T-helper 1 cell treated with Interleukin-12 subunit alpha and Interleukin-12 subunit beta and Interleukin-4 antibody, amounts not matched to agents 30 ng/mL and 1 ng/mL, for 36 hours (primary cell): Measurements from ENCODE around the gene ELOB. TPM values are rescaled to one million over a fixed set of nuclear protein-coding genes. Genes with fewer than 3 reads are reported as not detected.

Source experiments
- intact Hi-C: fragments of 100-400 bp; cut with micrococcal nuclease; formaldehyde crosslinking; loops from one replicate; pipeline ENCODE4 v1.15.1; 2024
- total RNA-seq: library from RNA; stranded (reverse); gene quantifications from 2 replicates; pipeline ENCODE4 v1.2.3, GENCODE V29; 2022

The ELOB gene
- total RNA-seq, 1 donor from 2014 or later, result 264 TPM

GRCh38 chr16:2811703-2812471 is 34.8 kb upstream of the ELOB start:
- intact Hi-C loops, result no loop called here

- intact Hi-C loops, result no loop called here
These were observed 33.6 kb upstream of the ELOB start for GRCh38 chr16:2810651-2811050.

DNA sequence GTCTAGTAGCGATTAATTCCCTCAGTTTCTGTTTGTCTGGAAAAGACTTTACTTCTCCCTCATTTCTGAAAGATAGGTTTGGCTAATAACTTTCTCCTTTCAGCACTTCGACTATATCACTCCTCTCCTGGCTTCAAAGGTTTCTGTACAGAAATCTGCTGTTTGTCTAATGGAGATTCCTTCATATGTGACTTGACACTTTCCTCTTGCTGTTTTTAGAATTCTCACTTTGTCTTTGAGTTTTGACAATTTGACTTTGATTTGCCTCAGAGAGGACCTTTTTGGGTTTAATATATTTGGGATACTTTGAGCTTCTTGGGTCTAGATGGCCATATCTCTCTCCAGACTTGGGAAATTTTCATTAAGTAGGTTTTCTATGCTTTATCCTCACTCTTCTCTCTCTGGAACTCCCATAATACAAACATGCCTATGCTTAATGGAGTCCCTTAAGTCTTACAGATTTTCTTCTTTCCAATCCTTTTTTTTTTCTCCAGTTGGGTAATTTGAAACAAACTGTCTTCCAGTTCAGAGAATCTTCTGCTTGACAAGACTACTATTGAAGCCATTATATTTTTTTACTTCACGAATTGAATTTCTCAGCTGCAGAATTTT is 32.2 kb upstream of the ELOB start:
- intact Hi-C loops, result no loop called here

DNA sequence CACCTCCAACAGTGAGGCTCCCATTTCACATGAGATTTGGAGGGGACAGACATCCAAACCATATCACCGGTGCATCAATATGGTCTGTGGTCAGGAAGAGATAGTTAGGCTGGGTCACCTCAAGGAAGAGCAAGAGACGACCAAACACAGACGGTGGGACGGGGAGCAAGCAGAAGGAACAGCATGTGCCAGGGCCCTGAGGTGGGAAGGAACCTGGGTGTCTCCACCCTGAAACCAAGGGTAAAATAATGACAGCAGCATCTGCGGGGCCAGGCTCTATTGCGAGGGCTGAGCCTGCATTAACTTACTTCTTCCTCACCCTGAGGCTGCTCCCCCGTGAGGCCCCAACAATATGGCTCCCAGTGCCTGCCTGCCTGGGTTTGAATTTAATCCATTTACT is 31.1 kb upstream of the ELOB start:
- intact Hi-C loops, result no loop called here

GRCh38 chr16:2806286-2806685 is 29.2 kb upstream of the ELOB start:
- intact Hi-C loops, result no loop called here

DNA sequence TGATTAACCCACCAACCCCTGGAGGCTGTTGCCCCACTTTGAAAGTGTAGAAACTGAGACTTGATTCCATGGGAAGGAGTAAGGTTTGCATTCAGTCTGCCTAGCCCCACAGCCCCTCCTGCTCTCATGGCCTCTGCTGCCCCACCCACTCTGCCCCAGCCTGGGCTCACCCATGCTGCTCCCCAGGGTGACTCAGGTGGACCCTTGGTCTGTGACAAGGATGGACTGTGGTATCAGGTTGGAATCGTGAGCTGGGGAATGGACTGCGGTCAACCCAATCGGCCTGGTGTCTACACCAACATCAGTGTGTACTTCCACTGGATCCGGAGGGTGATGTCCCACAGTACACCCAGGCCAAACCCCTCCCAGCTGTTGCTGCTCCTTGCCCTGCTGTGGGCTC is 27.6 kb upstream of the ELOB start:
- intact Hi-C loops, result no loop called here

GRCh38 chr16:2803545-2804195 is 26.6 kb upstream of the ELOB start:
- intact Hi-C loops, result no loop called here

DNA sequence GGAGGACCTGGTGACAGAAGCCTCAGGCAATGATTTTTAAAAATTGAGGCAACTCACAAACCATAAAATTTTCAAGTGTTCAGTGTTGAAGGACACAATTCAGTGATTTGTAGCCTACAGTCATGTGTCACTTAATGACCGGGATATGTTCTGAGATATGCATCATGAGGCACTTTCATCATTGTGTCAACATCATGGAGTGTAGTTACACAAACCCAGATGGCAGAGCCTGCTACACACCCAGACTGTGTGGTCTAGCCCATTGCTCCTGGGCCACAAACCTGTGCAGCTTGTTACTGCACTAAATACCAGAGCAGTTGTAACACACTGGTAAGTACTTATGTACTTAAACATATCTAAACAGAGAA is 22.8 kb upstream of the ELOB start:
- intact Hi-C loops, result no loop called here

GRCh38 chr16:2799205-2799858 is 22.3 kb upstream of the ELOB start:
- intact Hi-C loops, result no loop called here

GRCh38 chr16:2798723-2799204 is 21.7 kb upstream of the ELOB start:
- intact Hi-C loops, result no loop called here

DNA sequence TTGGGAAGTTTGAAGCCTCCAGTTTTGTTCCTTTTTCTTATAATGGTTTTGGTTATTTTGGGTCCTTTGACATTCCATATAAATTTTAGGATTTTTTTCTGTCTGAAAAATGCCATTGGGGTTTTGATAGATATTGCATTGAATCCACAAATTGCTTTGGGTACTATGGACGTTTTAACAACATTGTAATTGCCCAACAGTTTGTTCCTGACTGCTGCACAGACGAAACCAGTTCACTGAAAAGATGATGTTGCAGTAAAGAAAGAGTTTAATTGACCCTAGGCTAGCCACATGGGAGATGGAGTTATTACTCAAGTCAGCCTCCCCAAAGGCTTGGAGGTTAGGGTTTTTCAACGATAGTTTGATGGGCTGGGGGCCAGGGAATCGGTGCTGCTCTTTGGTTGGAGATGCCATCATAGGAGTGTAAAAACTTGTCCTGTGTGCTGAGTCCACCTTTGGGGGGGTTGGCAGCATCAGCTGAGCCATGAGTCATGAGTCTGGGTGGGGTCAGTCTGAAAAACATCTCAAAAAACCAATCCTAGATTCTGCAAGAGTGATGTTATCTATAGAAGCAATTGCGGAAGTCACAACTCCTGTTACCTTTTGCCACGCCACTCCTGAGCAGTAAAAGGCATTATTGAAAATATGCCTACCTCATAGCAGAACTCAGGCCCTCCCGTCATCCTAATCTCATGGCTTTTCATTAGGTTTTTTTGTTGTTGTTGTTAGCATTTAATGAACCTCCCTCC is 18.5 kb upstream of the ELOB start:
- intact Hi-C loops, result no loop called here

DNA sequence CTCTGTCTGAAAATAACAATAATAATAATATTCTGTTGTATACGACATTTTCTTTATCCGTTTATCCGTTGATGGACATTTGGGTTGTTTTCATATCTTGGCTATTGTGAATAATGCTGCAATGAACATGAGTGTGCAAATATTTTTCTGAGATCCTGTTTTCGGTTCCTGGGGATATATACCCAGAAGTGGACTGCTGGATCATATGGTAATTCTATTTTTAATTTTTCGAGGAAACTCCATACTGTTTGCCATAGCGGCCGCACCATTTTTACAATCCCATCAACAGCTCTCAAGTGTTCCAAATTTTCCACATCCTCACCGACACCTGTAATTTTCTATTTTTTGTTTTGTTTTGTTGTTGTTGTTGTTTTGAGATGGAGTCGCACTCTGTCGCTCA is 15.9 kb upstream of the ELOB start:
- intact Hi-C loops, result no loop called here

- intact Hi-C loops, result no loop called here
These were observed 14.1 kb upstream of the ELOB start for GRCh38 chr16:2791174-2791573.

- intact Hi-C loops, result no loop called here
These were observed 13.6 kb upstream of the ELOB start for GRCh38 chr16:2790631-2791030.

GRCh38 chr16:2787961-2788360 is 10.9 kb upstream of the ELOB start:
- intact Hi-C loops, result no loop called here

GRCh38 chr16:2787406-2787805 is 10.3 kb upstream of the ELOB start, which contains the start of gene PRSS33:
PRSS33 (minus strand) TSS chr16:2787560; CDS start chr16:2786547, 1,013 bp downstream.
- intact Hi-C loops, result no loop called here

GRCh38 chr16:2786826-2787151 is 9.7 kb upstream of the ELOB start:
- intact Hi-C loops, result no loop called here

DNA sequence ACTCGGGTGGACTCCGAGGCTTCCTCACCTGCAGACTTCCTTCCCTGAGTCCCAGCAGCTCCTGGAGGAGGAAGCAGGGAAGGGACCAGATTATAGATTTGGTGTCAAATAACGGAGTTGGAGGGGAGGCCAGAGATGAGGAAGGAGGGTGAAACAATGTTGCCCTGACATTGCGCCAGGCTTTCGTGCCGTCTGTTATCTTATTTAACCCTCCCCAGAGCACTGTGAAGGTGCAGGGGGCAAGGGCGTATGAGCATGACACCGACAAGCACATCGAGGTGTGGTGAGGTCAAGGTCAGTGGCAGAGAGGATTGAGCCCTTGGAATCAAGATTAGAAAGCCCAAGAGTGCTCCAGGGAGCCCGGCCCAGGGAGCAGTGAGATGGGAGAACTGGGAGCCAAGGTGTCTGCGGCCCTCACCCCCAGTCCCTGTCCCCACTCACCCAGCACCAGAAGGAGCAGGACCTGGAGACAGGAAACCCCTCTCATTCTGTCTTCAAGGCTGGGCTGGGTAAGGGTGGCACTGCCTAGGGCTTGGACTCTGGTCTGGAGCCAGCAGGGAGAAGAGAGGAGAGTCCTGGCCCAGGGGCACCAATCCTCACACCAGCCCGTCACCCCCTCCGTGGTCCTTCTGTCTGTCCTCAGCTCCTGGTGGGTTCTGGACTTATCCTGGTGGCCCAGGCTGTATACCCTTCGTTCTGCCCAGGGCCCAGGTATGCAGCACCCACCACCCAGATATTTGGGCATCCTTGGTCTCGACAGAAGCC is 9.2 kb upstream of the ELOB start:
- intact Hi-C loops, result no loop called here

DNA sequence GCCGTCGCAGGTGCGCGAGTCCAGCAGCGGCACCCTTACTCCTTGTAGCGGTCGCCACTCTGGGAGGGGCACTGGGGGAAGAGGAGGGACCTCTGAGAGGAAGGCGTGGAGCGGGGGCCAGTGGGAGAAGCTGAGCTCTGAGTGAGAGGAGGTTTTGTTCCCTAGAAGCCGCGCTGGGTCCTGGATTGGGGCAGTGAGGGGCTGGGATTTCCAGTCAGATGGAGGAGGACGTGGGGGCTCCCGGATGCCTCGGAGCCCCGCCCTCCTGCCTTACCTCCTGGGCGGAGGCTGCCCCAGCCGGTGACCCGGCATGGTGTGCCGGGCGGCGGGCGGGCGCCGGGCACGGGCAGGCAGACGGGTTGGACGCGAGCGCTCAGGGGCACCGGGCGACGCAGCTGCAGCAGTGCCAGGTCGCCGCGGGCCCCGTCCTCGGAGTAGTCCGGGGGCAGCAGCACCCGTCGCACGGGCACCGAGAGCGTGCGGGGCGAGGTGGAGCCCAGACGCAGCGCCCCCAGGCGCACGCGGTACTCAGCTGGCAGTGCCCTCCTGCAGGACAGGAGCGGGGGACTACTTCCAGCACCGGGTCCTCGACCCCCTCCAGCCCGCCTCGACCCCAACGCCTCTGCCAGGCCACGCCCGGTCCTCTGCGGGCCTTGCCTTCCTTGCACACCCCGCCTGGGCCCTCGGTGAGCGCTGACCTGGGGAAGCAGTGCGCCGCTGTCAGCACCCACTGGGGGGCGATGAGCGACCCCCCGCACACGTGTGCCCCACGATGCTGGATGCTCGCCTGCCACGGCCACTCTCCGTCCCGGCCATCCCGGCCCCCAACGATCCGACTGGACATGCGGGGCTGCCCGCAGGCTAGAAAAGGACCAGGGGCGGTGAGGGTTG is 8.3 kb upstream of the ELOB start:
- intact Hi-C loops, result no loop called here
